Stomach (tissue), 4 donors: ENCODE data around the gene TOMM34.

ENCODE experiments used
- CTCF ChIP-seq, 7 experiments: fragments of 450-650 bp in 4 of 7; fragments of 200-600 bp in 3 of 7; sonication (generic) in 3 of 7; IDR thresholded peaks; one replicate each; pipeline ENCODE4 v1.5.1; 2016 to 2019; ENCODE audit warnings: antibody characterized with exemption in 7 of 7, control low read depth in 2 of 7, mild to moderate bottlenecking in 1 of 7
- POLR2A ChIP-seq, 4 donors: fragments of 450-650 bp; IDR thresholded peaks; one replicate each; pipeline ENCODE4 v1.6.1; 2016; ENCODE audit warnings: antibody characterized with exemption in 4 of 4, control low read depth in 2 of 4, mild to moderate bottlenecking in 1 of 4, moderate library complexity in 1 of 4

GRCh38 chr20:44988631-44989171 is 28.5 kb upstream of the TOMM34 start:
- TF ChIP-seq POLR2A (IDR thresholded peaks at IDR 0.05) (no peak), CTCF (IDR thresholded peaks at IDR 0.05) (no peak)
